ENCODE measurements around the gene ZNF778. TPM values are rescaled to one million over a fixed set of nuclear protein-coding genes. Genes with fewer than 3 reads are reported as not detected.

ZNF778 gene
- total RNA-seq, 1 experiment from 2014 or later: 16.4 TPM

GRCh38 chr16:89233678-89234490 lies 16.4 kb downstream of the ZNF778 start:
- Histone ChIP-seq H2AK5ac (ENCODE audit: insufficient read length, low read length) (no peak overlapping the region), H3K4ac (ENCODE audit: low read depth, low read length) (no peak overlapping the region), H3K4me2 (ENCODE audit: insufficient read depth, insufficient read length, low read length) (no peak overlapping the region), H4K20me1 (ENCODE audit: control insufficient read depth, insufficient read depth, insufficient read length) (no peaks in the 10 kb centered on the region), H3K14ac (ENCODE audit: insufficient read depth, low read length) (no peak overlapping the region), H2AFZ (ENCODE audit: low read length) (no peak overlapping the region), H3T11ph (ENCODE audit: low read length) (no peak overlapping the region), H2BK120ac (ENCODE audit: low read depth, low read length, poor library complexity, severe bottlenecking) (no peak overlapping the region), H2BK15ac (ENCODE audit: low read depth, low read length) (no peak overlapping the region), H3K23ac (ENCODE audit: insufficient read length, low read depth, low read length) (no peak overlapping the region), H3K23me2 (ENCODE audit: insufficient read length, low read depth, low read length, poor library complexity, severe bottlenecking) (no peaks in the 10 kb centered on the region), H3K27me3 (ENCODE audit: insufficient read depth, low read length) (no peaks in the 10 kb centered on the region), H3K56ac (ENCODE audit: insufficient read length, low read depth, low read length) (no peak overlapping the region), H4K5ac (ENCODE audit: insufficient read length, low read depth, low read length) (no peak overlapping the region), H4K8ac (replicated peaks; ENCODE audit: insufficient read length, low read depth, low read length) (no peak overlapping the region), H3K9me3 (ENCODE audit: control insufficient read depth, low read depth, low read length) (peaks cover 17% of the 10 kb centered on the region), H2BK20ac (ENCODE audit: low read depth, low read length, poor library complexity, severe bottlenecking) (no peak overlapping the region), H3K4me1 (ENCODE audit: insufficient read depth, low read length) (no peaks in the 10 kb centered on the region), H3K9ac (ENCODE audit: extremely low read depth, insufficient read length, low read length) (no peak overlapping the region), H3K27ac (ENCODE audit: insufficient read length, low read depth, low read length) (no peak overlapping the region), H2BK5ac (ENCODE audit: insufficient read length, low read length) (no peak overlapping the region), H4K91ac (ENCODE audit: insufficient read length, low read depth, low read length) (no peak overlapping the region), H3K79me2 (ENCODE audit: insufficient read depth, low read length) (no peaks in the 10 kb centered on the region), H2BK12ac (ENCODE audit: insufficient read length, low read depth, low read length) (no peak overlapping the region), H3K18ac (ENCODE audit: insufficient read length, low read depth, low read length) (no peak overlapping the region), H3K79me1 (ENCODE audit: insufficient read depth, low read depth, low read length, poor library complexity, severe bottlenecking) (no peaks in the 10 kb centered on the region)
- Mint-ChIP-seq H3K4me1 (no peaks in the 10 kb centered on the region), H3K9me3 (peaks cover 9 to 22% of the 10 kb centered on the region in 2 experiments), H3K4me3 (no peak overlapping the region), H3K36me3 (ENCODE audit: insufficient read depth in 1 of 3, low read depth in 3 of 3) (peaks cover 48 to 62% (median 58%) of the 10 kb centered on the region in 3 experiments), H3K27me3 (ENCODE audit: low read depth) (no peaks in the 10 kb centered on the region), H3K27ac (no peak overlapping the region)
- WGBS (ENCODE audit: extremely low coverage, insufficient read length, low lambda C conversion rate): no CpG with 5 or more reads among the region's 16 CpGs
- TF ChIP-seq, protein P1, sequence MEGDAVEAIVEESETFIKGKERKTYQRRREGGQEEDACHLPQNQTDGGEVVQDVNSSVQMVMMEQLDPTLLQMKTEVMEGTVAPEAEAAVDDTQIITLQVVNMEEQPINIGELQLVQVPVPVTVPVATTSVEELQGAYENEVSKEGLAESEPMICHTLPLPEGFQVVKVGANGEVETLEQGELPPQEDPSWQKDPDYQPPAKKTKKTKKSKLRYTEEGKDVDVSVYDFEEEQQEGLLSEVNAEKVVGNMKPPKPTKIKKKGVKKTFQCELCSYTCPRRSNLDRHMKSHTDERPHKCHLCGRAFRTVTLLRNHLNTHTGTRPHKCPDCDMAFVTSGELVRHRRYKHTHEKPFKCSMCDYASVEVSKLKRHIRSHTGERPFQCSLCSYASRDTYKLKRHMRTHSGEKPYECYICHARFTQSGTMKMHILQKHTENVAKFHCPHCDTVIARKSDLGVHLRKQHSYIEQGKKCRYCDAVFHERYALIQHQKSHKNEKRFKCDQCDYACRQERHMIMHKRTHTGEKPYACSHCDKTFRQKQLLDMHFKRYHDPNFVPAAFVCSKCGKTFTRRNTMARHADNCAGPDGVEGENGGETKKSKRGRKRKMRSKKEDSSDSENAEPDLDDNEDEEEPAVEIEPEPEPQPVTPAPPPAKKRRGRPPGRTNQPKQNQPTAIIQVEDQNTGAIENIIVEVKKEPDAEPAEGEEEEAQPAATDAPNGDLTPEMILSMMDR (conservative IDR thresholded peaks at IDR 0.05): no peak
- DNase-seq: no peak
